LoVo (cell line): ENCODE results near the gene KLRC3.
A peak's percentile ranks its signal among the peaks of the same experiment; 100 is the strongest.
"Not testable (repeated sequence)": the region's sequence is repeated elsewhere in the genome, so short reads cannot be mapped to it uniquely, and the experiment has no call there.

Source experiments
- DNase-seq: peaks from one replicate; pipeline ENCODE4 v3.0.0-alpha.2; 2016; ENCODE audit warnings: low spot score

Gene KLRC3

GRCh38 chr12:10400829-10401228 is 19.6 kb downstream of the KLRC3 start:
- DNase-seq = no peak

GRCh38 chr12:10398168-10398567 is 22.2 kb downstream of the KLRC3 start:
- DNase-seq = no peak

GRCh38 chr12:10397296-10397695 is 23.1 kb downstream of the KLRC3 start:
- no peak for DNase-seq

- not testable (repeated sequence) for DNase-seq
These were observed 24.2 kb downstream of the KLRC3 start for GRCh38 chr12:10396176-10396575.

- DNase-seq = peak; percentile 79
These were observed 24.9 kb downstream of the KLRC3 start for GRCh38 chr12:10395390-10395998.

- not testable (repeated sequence) for DNase-seq
These were observed 25.8 kb downstream of the KLRC3 start for GRCh38 chr12:10394531-10395152.

- DNase-seq = no peak
These were observed 27.1 kb downstream of the KLRC3 start for GRCh38 chr12:10393291-10393690.

- DNase-seq = peak; percentile 84
These were observed 27.9 kb downstream of the KLRC3 start for GRCh38 chr12:10392394-10392930.

- DNase-seq = not testable (repeated sequence)
These were observed 29.4 kb downstream of the KLRC3 start for GRCh38 chr12:10390991-10391390.

- no peak for DNase-seq
These were observed 30.5 kb downstream of the KLRC3 start, which contains the start of gene KLRK1 for GRCh38 chr12:10389904-10390303. Gene KLRK1, minus strand, starts transcription at chr12:10390041. Its CDS starts 1,231 bp downstream, at chr12:10388810.

- no peak for DNase-seq
These were observed 31.6 kb downstream of the KLRC3 start for GRCh38 chr12:10388624-10389413.

- DNase-seq = not testable (repeated sequence)
These were observed 32.9 kb downstream of the KLRC3 start for GRCh38 chr12:10387498-10387897.

- DNase-seq = no peak
These were observed 33.5 kb downstream of the KLRC3 start for GRCh38 chr12:10386857-10387256.

GRCh38 chr12:10385166-10385613 is 35.2 kb downstream of the KLRC3 start:
- DNase-seq = no peak

- no peak for DNase-seq
These were observed 36.2 kb downstream of the KLRC3 start for GRCh38 chr12:10384191-10384590.

- no peak for DNase-seq
These were observed 38.3 kb downstream of the KLRC3 start for GRCh38 chr12:10381928-10382628.

GRCh38 chr12:10378737-10379136 is 41.7 kb downstream of the KLRC3 start:
- not testable (repeated sequence) for DNase-seq

GRCh38 chr12:10374624-10375018 is 45.8 kb downstream of the KLRC3 start:
- no peak for DNase-seq

- peak; percentile 35 for DNase-seq
These were observed 47.8 kb downstream of the KLRC3 start for GRCh38 chr12:10372559-10372958.

- DNase-seq = peak; percentile 55
These were observed 48.4 kb downstream of the KLRC3 start for GRCh38 chr12:10371893-10372535.
